PC-9 (cell line): Measurements from ENCODE around the gene GABRB2. TPM values are rescaled to one million over a fixed set of nuclear protein-coding genes. Genes with fewer than 3 reads are reported as not detected.

Experiments
- BruUV-seq: library from RNA; stranded (reverse); fragments of 400-500 nt; replicated peaks from 2 replicates; lab custom pipeline; 2021; lab: Mats Ljungman, UMichigan
- CTCF ChIA-PET: fragments of 300-600 bp; sonication (Branson Sonifier 250); formaldehyde crosslinking; loops from one replicate; lab custom pipeline; 2022; ENCODE audit warnings: antibody characterized with exemption; lab: Charles Lee
- POLR2A ChIA-PET: fragments of 300-600 bp; sonication (Branson Sonifier 250); formaldehyde crosslinking; loops from one replicate; lab custom pipeline; 2022; ENCODE audit warnings: antibody characterized with exemption; ENCODE audit not compliant: unreplicated experiment; lab: Charles Lee
- DNase-seq, 2 experiments: peaks; one replicate each; pipeline versions ENCODE4 v3.0.0 to v3.0.0-alpha.2; 2015 to 2022; ENCODE audit warnings: mixed read lengths in 1 of 2
- H2AFZ ChIP-seq: fragments of 200-600 bp; sonication (generic); 2 replicates; pipeline ENCODE4 v1.8.1; 2017; ENCODE audit warnings: antibody characterized with exemption
- H3F3A ChIP-seq: fragments of 200-600 bp; sonication (generic); 2 replicates; pipeline ENCODE4 v1.8.1; 2017; ENCODE audit warnings: antibody characterized with exemption, mild to moderate bottlenecking, low read depth; ENCODE audit not compliant: insufficient read depth
- H3K27ac ChIP-seq: fragments of 200-600 bp; sonication (generic); 2 replicates; pipeline ENCODE4 v1.6.1; 2016; ENCODE audit warnings: mixed run types
- H3K27me3 ChIP-seq: fragments of 200-600 bp; sonication (generic); 2 replicates; pipeline ENCODE4 v1.6.1; 2016; ENCODE audit warnings: low read depth, mixed run types; ENCODE audit not compliant: insufficient read depth
- H3K36me3 ChIP-seq: fragments of 200-600 bp; sonication (generic); 2 replicates; pipeline ENCODE4 v1.6.1; 2016; ENCODE audit warnings: low read depth, mixed run types
- H3K4me1 ChIP-seq: fragments of 200-600 bp; sonication (generic); replicated peaks from 2 replicates; pipeline ENCODE4 v1.6.1; 2016; ENCODE audit warnings: mixed run types; ENCODE audit not compliant: insufficient read depth
- H3K4me2 ChIP-seq: fragments of 200-600 bp; sonication (generic); 2 replicates; pipeline ENCODE4 v1.6.1; 2017; ENCODE audit warnings: mixed run types
- H3K4me3 ChIP-seq: fragments of 200-600 bp; sonication (generic); 2 replicates; pipeline ENCODE4 v1.6.1; 2016; ENCODE audit warnings: mixed run types
- H3K79me2 ChIP-seq: fragments of 200-600 bp; sonication (generic); 2 replicates; pipeline ENCODE4 v1.6.1; 2017; ENCODE audit warnings: low read depth, mixed run types
- H3K9me2 ChIP-seq: fragments of 200-600 bp; sonication (generic); 2 replicates; pipeline ENCODE4 v1.8.1; 2017; ENCODE audit warnings: mild to moderate bottlenecking; ENCODE audit not compliant: insufficient read depth
- H3K9me3 ChIP-seq: fragments of 200-600 bp; sonication (generic); 2 replicates; pipeline ENCODE4 v1.8.1; 2016; ENCODE audit warnings: low read depth; ENCODE audit not compliant: insufficient read depth
- H4K20me1 ChIP-seq: fragments of 200-600 bp; sonication (generic); 2 replicates; pipeline ENCODE4 v1.8.1; 2017; ENCODE audit not compliant: insufficient read depth
- CTCF ChIP-seq: fragments of 200-600 bp; sonication (generic); conservative IDR thresholded peaks from 2 replicates; pipeline ENCODE4 v1.6.1; 2017; ENCODE audit warnings: mixed run types, antibody characterized with exemption, mild to moderate bottlenecking, moderate library complexity
- EZH2 ChIP-seq: fragments of 200-600 bp; sonication (generic); IDR thresholded peaks from 2 replicates; pipeline ENCODE4 v1.8.0; 2017; ENCODE audit warnings: antibody characterized with exemption, low read depth
- intact Hi-C: fragments of 100-400 bp; cut with micrococcal nuclease; formaldehyde crosslinking; loops from one replicate; pipeline ENCODE4 v1.10.0; 2022; ENCODE audit not compliant: unreplicated experiment
- total RNA-seq: library from RNA; stranded (reverse); gene quantifications from 2 replicates; pipeline ENCODE4 v1.2.3, GENCODE V29; 2021

Gene GABRB2
- total RNA-seq, 1 experiment from 2014 or later: not detected

GRCh38 chr5:161295721-161296250, 250.7 kb downstream of the GABRB2 start:
- Histone ChIP-seq H3K27ac (no peak overlapping the region), H2AFZ (no peak overlapping the region), H3K4me1 (no peaks in the 10 kb centered on the region), H3K9me2 (no peaks in the 10 kb centered on the region), H4K20me1 (no peaks in the 10 kb centered on the region), H3K9me3 (no peaks in the 10 kb centered on the region), H3K4me3 (no peak overlapping the region), H3K4me2 (no peak overlapping the region), H3K79me2 (no peaks in the 10 kb centered on the region), H3K36me3 (no peaks in the 10 kb centered on the region), H3F3A (no peaks in the 10 kb centered on the region), H3K27me3 (no peaks in the 10 kb centered on the region)
- CTCF ChIA-PET: no interaction called here
- intact Hi-C loops: no loop called here
- POLR2A ChIA-PET: no interaction called here
- DNase-seq: no peak
- no TSS peak for BruUV-seq
- TF ChIP-seq CTCF (no peak), EZH2 (no peak)

DNA sequence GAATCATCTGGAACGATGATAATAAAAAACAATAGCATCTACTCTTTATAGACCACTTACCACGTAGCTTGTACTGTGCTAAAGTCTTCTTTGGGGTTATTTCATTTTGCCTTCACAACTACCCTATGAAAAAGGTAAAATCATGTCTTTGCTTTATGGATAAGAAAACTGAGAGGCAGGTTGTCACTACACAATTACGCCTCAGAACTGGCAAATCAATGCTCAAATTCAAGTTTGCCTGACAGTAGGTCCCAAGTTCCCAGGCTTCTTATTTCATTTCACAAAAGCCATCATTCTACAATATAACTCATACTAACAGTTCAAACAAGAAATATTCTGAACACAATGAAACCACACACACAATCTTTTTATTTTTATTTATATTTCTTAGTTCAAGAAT, 258.5 kb downstream of the GABRB2 start:
- TF ChIP-seq CTCF: no peak
- no peak for TF ChIP-seq EZH2
- no peaks in the 10 kb centered on the region for H3K9me3 ChIP-seq
- DNase-seq: no peak
- H3K9me2 ChIP-seq: no peaks in the 10 kb centered on the region
- no peak overlapping the region for H2AFZ ChIP-seq
- no peaks in the 10 kb centered on the region for H3K27me3 ChIP-seq
- no TSS peak for BruUV-seq
- intact Hi-C loops: no loop called here
- no peak overlapping the region for H3K27ac ChIP-seq
- ChIA-PET CTCF (no interaction called here), POLR2A (no interaction called here)
- no peaks in the 10 kb centered on the region for H3F3A ChIP-seq
- no peaks in the 10 kb centered on the region for H4K20me1 ChIP-seq
- H3K4me3 ChIP-seq: no peak overlapping the region
- H3K79me2 ChIP-seq: no peaks in the 10 kb centered on the region
- no peak overlapping the region for H3K4me2 ChIP-seq
- H3K4me1 ChIP-seq: no peaks in the 10 kb centered on the region
- no peaks in the 10 kb centered on the region for H3K36me3 ChIP-seq

DNA sequence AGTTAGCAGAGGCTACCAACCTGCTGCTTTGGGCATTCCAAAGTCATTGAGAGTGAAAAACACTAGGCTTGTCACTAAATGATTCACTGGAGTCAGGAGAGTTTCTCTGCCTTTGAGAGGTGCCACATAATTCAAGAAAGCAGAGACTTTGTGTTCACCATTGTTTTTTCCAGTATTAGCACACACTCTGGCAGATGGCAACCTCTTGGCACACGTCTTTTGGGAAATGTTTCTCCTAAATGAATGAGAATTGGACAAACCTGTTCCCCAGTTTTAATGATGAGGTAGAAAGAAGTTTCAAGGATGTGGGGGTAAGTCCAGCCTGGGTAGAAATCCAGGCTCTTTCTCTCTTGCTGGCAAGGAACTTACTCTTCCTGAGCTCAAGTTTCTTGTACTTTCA, 259.1 kb downstream of the GABRB2 start:
- H2AFZ ChIP-seq: no peak overlapping the region
- H3K27ac ChIP-seq: no peak overlapping the region
- H3K9me2 ChIP-seq: no peaks in the 10 kb centered on the region
- H3K79me2 ChIP-seq: no peaks in the 10 kb centered on the region
- H3K36me3 ChIP-seq: no peaks in the 10 kb centered on the region
- H3F3A ChIP-seq: no peaks in the 10 kb centered on the region
- no TSS peak for BruUV-seq
- H3K27me3 ChIP-seq: no peaks in the 10 kb centered on the region
- CTCF ChIA-PET: no interaction called here
- no peaks in the 10 kb centered on the region for H3K9me3 ChIP-seq
- no peaks in the 10 kb centered on the region for H3K4me1 ChIP-seq
- POLR2A ChIA-PET: no interaction called here
- H3K4me3 ChIP-seq: no peak overlapping the region
- H4K20me1 ChIP-seq: no peaks in the 10 kb centered on the region
- H3K4me2 ChIP-seq: no peak overlapping the region
- no peak for TF ChIP-seq EZH2
- TF ChIP-seq CTCF: no peak
- no peak for DNase-seq
- intact Hi-C loops: no loop called here
